ENCODE measurements around the gene SUCNR1.

- TF ChIP-seq CTCF (IDR thresholded peaks at IDR 0.05) = no peak
- no peak for TF ChIP-seq POLR2A (IDR thresholded peaks at IDR 0.05)
These were observed 22.2 kb downstream of the SUCNR1 start for GRCh38 chr3:151895478-151896241.
